Measurements from ENCODE around the gene FOSL2. TPM values are rescaled to one million over a fixed set of nuclear protein-coding genes. Genes with fewer than 3 reads are reported as not detected.

Gene FOSL2
- 0.50 TPM for polyA plus RNA-seq

- Mint-ChIP-seq H3K9me3 (peaks cover 0 to 2% (median 0%) of the 10 kb centered on the region in 3 donors), H3K36me3 (peaks cover 1% of the 10 kb centered on the region), H3K4me3 (peak within 1 kb of the TSS; percentile 95 to 99 (median 97)), H3K4me1 (peaks cover 7 to 10% (median 8%) of the 10 kb centered on the region in 3 donors), H3K27me3 (peaks cover 7% of the 10 kb centered on the region), H3K27ac (peak within 1 kb of the TSS; percentile 73 to 98 (median 97))
Measured at GRCh38 chr2:28392297-28393113, at the start of gene FOSL2. Gene FOSL2, plus strand, starts transcription at chr2:28392858. Its CDS starts 863 bp downstream, at chr2:28393721.

- no peaks in the 10 kb centered on the region for H3K9me3 Mint-ChIP-seq
- H3K36me3 Mint-ChIP-seq, result peaks cover 3% of the 10 kb centered on the region
- no peak overlapping the region for H3K4me3 Mint-ChIP-seq
- no peaks in the 10 kb centered on the region for H3K4me1 Mint-ChIP-seq
- H3K27ac Mint-ChIP-seq, result peak overlapping the region in 1 of 3 donors; percentile 51
- H3K27me3 Mint-ChIP-seq, result peaks cover 2% of the 10 kb centered on the region
Measured at GRCh38 chr2:28343184-28343942, 49.3 kb upstream of the FOSL2 start.

GRCh38 chr2:28343971-28344715, 48.5 kb upstream of the FOSL2 start:
- H3K9me3 Mint-ChIP-seq, result no peaks in the 10 kb centered on the region
- peaks cover 2% of the 10 kb centered on the region for H3K27me3 Mint-ChIP-seq
- H3K27ac Mint-ChIP-seq, result no peak overlapping the region
- no peaks in the 10 kb centered on the region for H3K4me1 Mint-ChIP-seq
- H3K4me3 Mint-ChIP-seq, result no peak overlapping the region
- H3K36me3 Mint-ChIP-seq, result peaks cover 2% of the 10 kb centered on the region

GRCh38 chr2:28344756-28345373, 47.8 kb upstream of the FOSL2 start:
- no peak overlapping the region for H3K4me3 Mint-ChIP-seq
- peaks cover 2% of the 10 kb centered on the region for H3K27me3 Mint-ChIP-seq
- H3K36me3 Mint-ChIP-seq, result no peaks in the 10 kb centered on the region
- no peak overlapping the region for H3K27ac Mint-ChIP-seq
- H3K9me3 Mint-ChIP-seq, result no peaks in the 10 kb centered on the region
- no peaks in the 10 kb centered on the region for H3K4me1 Mint-ChIP-seq

GRCh38 chr2:28345619-28346018, 47.0 kb upstream of the FOSL2 start:
- Mint-ChIP-seq H3K27me3 (peaks cover 2% of the 10 kb centered on the region), H3K27ac (no peak overlapping the region), H3K4me3 (no peak overlapping the region), H3K4me1 (no peaks in the 10 kb centered on the region), H3K9me3 (no peaks in the 10 kb centered on the region), H3K36me3 (no peaks in the 10 kb centered on the region)

GRCh38 chr2:28346587-28346986, 46.1 kb upstream of the FOSL2 start:
- H3K27ac Mint-ChIP-seq, result no peak overlapping the region
- no peak overlapping the region for H3K4me3 Mint-ChIP-seq
- no peaks in the 10 kb centered on the region for H3K9me3 Mint-ChIP-seq
- peaks cover 2% of the 10 kb centered on the region for H3K27me3 Mint-ChIP-seq
- H3K36me3 Mint-ChIP-seq, result no peaks in the 10 kb centered on the region
- no peaks in the 10 kb centered on the region for H3K4me1 Mint-ChIP-seq

- Mint-ChIP-seq H3K27ac (peak overlapping the region in 1 of 3 donors; percentile 90), H3K27me3 (peaks cover 2% of the 10 kb centered on the region), H3K4me3 (peak overlapping the region in 1 of 4 donors; percentile 21), H3K36me3 (no peaks in the 10 kb centered on the region), H3K9me3 (no peaks in the 10 kb centered on the region), H3K4me1 (no peaks in the 10 kb centered on the region)
Measured at GRCh38 chr2:28347193-28347592, 45.5 kb upstream of the FOSL2 start.

- H3K9me3 Mint-ChIP-seq, result no peaks in the 10 kb centered on the region
- H3K27ac Mint-ChIP-seq, result peak overlapping the region in 1 of 3 donors; percentile 90
- no peaks in the 10 kb centered on the region for H3K4me1 Mint-ChIP-seq
- H3K4me3 Mint-ChIP-seq, result no peak overlapping the region
- no peaks in the 10 kb centered on the region for H3K36me3 Mint-ChIP-seq
- peaks cover 2% of the 10 kb centered on the region for H3K27me3 Mint-ChIP-seq
Measured at GRCh38 chr2:28347596-28347995, 45.1 kb upstream of the FOSL2 start.

GRCh38 chr2:28348149-28348567, 44.5 kb upstream of the FOSL2 start:
- peak overlapping the region in 1 of 3 donors; percentile 43 for H3K27ac Mint-ChIP-seq

GRCh38 chr2:28348921-28349320, 43.7 kb upstream of the FOSL2 start:
- Mint-ChIP-seq H3K27ac (no peak overlapping the region), H3K36me3 (peaks cover 3% of the 10 kb centered on the region), H3K9me3 (no peaks in the 10 kb centered on the region), H3K4me3 (no peak overlapping the region), H3K27me3 (peaks cover 2% of the 10 kb centered on the region), H3K4me1 (no peaks in the 10 kb centered on the region)

More at GRCh38 chr2:28348149-28348567, 44.5 kb upstream of the FOSL2 start:
- H3K36me3 Mint-ChIP-seq, result no peaks in the 10 kb centered on the region
- no peak overlapping the region for H3K4me3 Mint-ChIP-seq
- no peaks in the 10 kb centered on the region for H3K4me1 Mint-ChIP-seq
- H3K27me3 Mint-ChIP-seq, result peaks cover 2% of the 10 kb centered on the region
- no peaks in the 10 kb centered on the region for H3K9me3 Mint-ChIP-seq

GRCh38 chr2:28349546-28350165, 43.0 kb upstream of the FOSL2 start:
- H3K27me3 Mint-ChIP-seq, result peaks cover 2% of the 10 kb centered on the region
- peaks cover 3% of the 10 kb centered on the region for H3K36me3 Mint-ChIP-seq
- no peaks in the 10 kb centered on the region for H3K4me1 Mint-ChIP-seq
- H3K27ac Mint-ChIP-seq, result no peak overlapping the region
- no peaks in the 10 kb centered on the region for H3K9me3 Mint-ChIP-seq
- no peak overlapping the region for H3K4me3 Mint-ChIP-seq

GRCh38 chr2:28350196-28350595, 42.5 kb upstream of the FOSL2 start:
- Mint-ChIP-seq H3K9me3 (no peaks in the 10 kb centered on the region), H3K4me1 (no peaks in the 10 kb centered on the region), H3K36me3 (peaks cover 3% of the 10 kb centered on the region), H3K4me3 (no peak overlapping the region), H3K27me3 (peaks cover 2% of the 10 kb centered on the region), H3K27ac (no peak overlapping the region)

GRCh38 chr2:28350791-28351285, 41.8 kb upstream of the FOSL2 start:
- no peaks in the 10 kb centered on the region for H3K9me3 Mint-ChIP-seq
- peaks cover 2% of the 10 kb centered on the region for H3K27me3 Mint-ChIP-seq
- H3K4me3 Mint-ChIP-seq, result no peak overlapping the region
- H3K27ac Mint-ChIP-seq, result no peak overlapping the region
- H3K36me3 Mint-ChIP-seq, result peaks cover 3% of the 10 kb centered on the region
- H3K4me1 Mint-ChIP-seq, result no peaks in the 10 kb centered on the region

GRCh38 chr2:28351621-28352020, 41.0 kb upstream of the FOSL2 start:
- H3K4me1 Mint-ChIP-seq, result no peaks in the 10 kb centered on the region
- H3K27me3 Mint-ChIP-seq, result peaks cover 2% of the 10 kb centered on the region
- H3K9me3 Mint-ChIP-seq, result no peaks in the 10 kb centered on the region
- H3K4me3 Mint-ChIP-seq, result no peak overlapping the region
- peaks cover 3% of the 10 kb centered on the region for H3K36me3 Mint-ChIP-seq
- peak overlapping the region in 2 of 3 donors; percentile 9 to 71 for H3K27ac Mint-ChIP-seq
